GM18870 (cell line): ENCODE results near the gene LRMDA.

Experiments used
- ATAC-seq: cut with Tn5 transposase; IDR thresholded peaks from one replicate; pipeline ENCODE4 v1.9.1; 2021; ENCODE audit warnings: moderate library complexity; ENCODE audit not compliant: unreplicated experiment

LRMDA gene

GRCh38 chr10:75655791-75656451, 224.5 kb downstream of the LRMDA start:
- ATAC-seq: no peak

GRCh38 chr10:75657351-75657750, 225.9 kb downstream of the LRMDA start:
- ATAC-seq: no peak

GRCh38 chr10:75658036-75658435, 226.6 kb downstream of the LRMDA start:
- no peak for ATAC-seq

GRCh38 chr10:75658496-75658895, 227.1 kb downstream of the LRMDA start:
- ATAC-seq: no peak

- ATAC-seq: no peak
Observed at GRCh38 chr10:75658915-75659314, 227.5 kb downstream of the LRMDA start.

GRCh38 chr10:75660823-75661222, 229.4 kb downstream of the LRMDA start:
- no peak for ATAC-seq

GRCh38 chr10:75662715-75663114, 231.3 kb downstream of the LRMDA start:
- no peak for ATAC-seq

- ATAC-seq: no peak
Observed at GRCh38 chr10:75663947-75664664, 232.7 kb downstream of the LRMDA start.

GRCh38 chr10:75664968-75665367, 233.5 kb downstream of the LRMDA start:
- ATAC-seq: no peak

- no peak for ATAC-seq
Observed at GRCh38 chr10:75665707-75666106, 234.3 kb downstream of the LRMDA start.

- no peak for ATAC-seq
Observed at GRCh38 chr10:75672111-75672671, 240.8 kb downstream of the LRMDA start.

- ATAC-seq: no peak
Observed at GRCh38 chr10:75672842-75673241, 241.4 kb downstream of the LRMDA start.

GRCh38 chr10:75677541-75677940, 246.1 kb downstream of the LRMDA start:
- no peak for ATAC-seq

- ATAC-seq: no peak
Observed at GRCh38 chr10:75678527-75678926, 247.1 kb downstream of the LRMDA start.

- no peak for ATAC-seq
Observed at GRCh38 chr10:75679536-75679935, 248.1 kb downstream of the LRMDA start.

GRCh38 chr10:75681334-75681733, 249.9 kb downstream of the LRMDA start:
- no peak for ATAC-seq

GRCh38 chr10:75682649-75683557, 251.5 kb downstream of the LRMDA start:
- ATAC-seq: no peak

- ATAC-seq: no peak
Observed at GRCh38 chr10:75685187-75685586, 253.8 kb downstream of the LRMDA start.

- ATAC-seq: no peak
Observed at GRCh38 chr10:75688506-75689300, 257.3 kb downstream of the LRMDA start.

- ATAC-seq: no peak
Observed at GRCh38 chr10:75693489-75693888, 262.1 kb downstream of the LRMDA start.
